NB4 (cell line): ENCODE data around the gene PLA2G4F.

ENCODE experiments used
- DNase-seq: peaks from one replicate; pipeline ENCODE4 v3.0.0; 2010; ENCODE audit warnings: low read depth
- H3K4me3 ChIP-seq: one replicate; pipeline ENCODE4 v1.5.1; 2011; ENCODE audit warnings: mild to moderate bottlenecking, low read depth, low read length, moderate library complexity
- MYC ChIP-seq: IDR thresholded peaks from 2 replicates; pipeline ENCODE4 v1.6.1; 2011; ENCODE audit warnings: low read depth, low read length
- POLR2A ChIP-seq: IDR thresholded peaks from 2 replicates; pipeline ENCODE4 v1.6.1; 2011; ENCODE audit warnings: mild to moderate bottlenecking; ENCODE audit not compliant: insufficient read length; ENCODE audit errors: extremely low read depth
- TF ChIP-seq, protein P1 (sequence below): IDR thresholded peaks from 2 replicates; pipeline ENCODE4 v1.6.1; 2011; ENCODE audit warnings: low read depth, low read length
- TF ChIP-seq, protein P2 (sequence below): IDR thresholded peaks from one replicate; pipeline ENCODE4 v1.5.1; 2012; ENCODE audit warnings: low read depth, low read length

Gene PLA2G4F

DNA sequence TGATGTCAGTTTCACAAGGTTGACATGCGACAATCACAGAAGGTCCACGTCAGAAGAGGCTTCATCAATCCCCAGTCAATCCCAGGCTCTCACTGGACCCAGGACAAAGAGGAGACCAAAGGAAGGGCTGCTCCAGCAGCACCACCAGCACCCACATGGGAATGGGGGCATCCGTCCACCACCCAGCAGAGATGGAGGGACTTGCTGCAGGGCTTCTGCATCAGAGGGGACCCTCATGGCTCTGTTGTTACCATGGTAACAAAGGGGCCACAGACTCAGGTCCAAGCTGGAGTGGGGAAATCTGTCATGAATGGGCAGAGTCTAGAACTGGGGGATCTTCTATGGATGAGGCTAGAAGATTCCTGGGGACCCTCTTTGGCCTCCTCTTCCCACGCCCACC, 13.1 kb downstream of the PLA2G4F start:
- no peak for TF ChIP-seq POLR2A
- TF ChIP-seq, protein P1, sequence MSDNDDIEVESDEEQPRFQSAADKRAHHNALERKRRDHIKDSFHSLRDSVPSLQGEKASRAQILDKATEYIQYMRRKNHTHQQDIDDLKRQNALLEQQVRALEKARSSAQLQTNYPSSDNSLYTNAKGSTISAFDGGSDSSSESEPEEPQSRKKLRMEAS, result no peak
- no peak for TF ChIP-seq MYC
- TF ChIP-seq, protein P2, sequence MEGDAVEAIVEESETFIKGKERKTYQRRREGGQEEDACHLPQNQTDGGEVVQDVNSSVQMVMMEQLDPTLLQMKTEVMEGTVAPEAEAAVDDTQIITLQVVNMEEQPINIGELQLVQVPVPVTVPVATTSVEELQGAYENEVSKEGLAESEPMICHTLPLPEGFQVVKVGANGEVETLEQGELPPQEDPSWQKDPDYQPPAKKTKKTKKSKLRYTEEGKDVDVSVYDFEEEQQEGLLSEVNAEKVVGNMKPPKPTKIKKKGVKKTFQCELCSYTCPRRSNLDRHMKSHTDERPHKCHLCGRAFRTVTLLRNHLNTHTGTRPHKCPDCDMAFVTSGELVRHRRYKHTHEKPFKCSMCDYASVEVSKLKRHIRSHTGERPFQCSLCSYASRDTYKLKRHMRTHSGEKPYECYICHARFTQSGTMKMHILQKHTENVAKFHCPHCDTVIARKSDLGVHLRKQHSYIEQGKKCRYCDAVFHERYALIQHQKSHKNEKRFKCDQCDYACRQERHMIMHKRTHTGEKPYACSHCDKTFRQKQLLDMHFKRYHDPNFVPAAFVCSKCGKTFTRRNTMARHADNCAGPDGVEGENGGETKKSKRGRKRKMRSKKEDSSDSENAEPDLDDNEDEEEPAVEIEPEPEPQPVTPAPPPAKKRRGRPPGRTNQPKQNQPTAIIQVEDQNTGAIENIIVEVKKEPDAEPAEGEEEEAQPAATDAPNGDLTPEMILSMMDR, result no peak
- DNase-seq, result no peak
- H3K4me3 ChIP-seq, result no peak overlapping the region

DNA sequence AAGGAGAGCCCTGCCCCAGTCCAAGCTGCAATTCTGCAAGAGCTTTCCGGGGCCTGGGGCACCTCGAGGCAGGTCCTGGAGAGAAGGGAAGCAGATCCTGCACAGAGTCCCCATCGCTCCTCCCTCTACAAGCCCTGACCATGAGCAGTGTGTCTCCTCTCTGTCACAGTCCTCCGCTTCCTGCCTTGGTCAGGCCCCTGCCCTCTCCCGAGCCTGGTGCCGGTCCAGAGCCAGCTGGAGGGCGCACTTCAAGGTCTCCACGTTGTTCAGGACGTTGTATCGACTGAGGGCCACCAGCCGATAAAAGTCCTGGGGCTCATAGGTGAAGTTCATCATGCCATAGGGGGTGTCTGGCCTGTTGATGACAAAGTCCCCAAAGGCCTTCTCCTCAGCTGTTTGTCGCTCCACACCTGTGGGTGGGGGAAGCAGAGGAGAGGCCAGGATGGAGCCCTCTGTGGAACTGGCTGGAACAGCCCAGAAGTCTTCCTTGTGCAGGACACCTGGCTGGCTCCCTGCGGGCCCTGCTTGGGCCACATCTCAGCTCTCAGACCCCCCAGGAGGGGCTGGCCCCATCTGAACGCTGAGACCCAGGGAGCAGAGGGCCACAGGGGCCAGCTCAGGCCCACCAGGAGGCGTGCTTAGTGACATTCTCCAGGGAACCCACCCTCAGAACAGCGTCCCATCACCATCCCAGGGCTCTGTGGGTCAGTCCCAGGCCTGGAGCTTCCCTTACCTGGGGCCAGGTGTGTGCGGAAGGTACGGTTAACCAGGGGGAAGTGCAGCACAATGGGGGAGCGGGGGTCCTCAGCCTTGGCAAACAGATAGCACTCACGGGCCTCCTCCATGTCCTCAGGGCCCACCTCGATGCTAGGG, 14.4 kb downstream of the PLA2G4F start:
- no peak overlapping the region for H3K4me3 ChIP-seq
- no peak for DNase-seq
- no peak for TF ChIP-seq MYC
- TF ChIP-seq POLR2A, result no peak
- TF ChIP-seq, protein P1, result no peak
- TF ChIP-seq, protein P2, result no peak

DNA sequence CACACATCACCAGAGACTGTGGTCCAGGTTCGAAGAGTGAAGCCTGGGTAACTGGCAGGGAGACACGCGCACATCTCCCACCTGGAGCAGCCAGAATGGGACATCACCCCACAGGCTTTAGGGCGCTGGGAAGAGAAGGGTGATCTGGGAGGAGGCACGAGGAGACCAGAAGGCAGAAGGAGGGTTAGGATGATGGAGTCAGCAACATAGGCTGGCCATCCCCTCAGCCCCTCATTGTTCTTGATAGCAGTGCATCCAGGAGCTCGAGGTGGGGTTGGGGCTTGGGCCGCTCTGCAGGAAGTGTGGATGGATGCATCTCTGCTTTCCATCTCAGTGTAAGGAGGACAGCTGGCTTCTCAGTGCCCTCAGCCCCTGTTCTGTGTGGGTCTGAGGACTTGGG, 15.2 kb downstream of the PLA2G4F start:
- TF ChIP-seq, protein P2, result no peak
- TF ChIP-seq MYC (no peak), POLR2A (no peak)
- TF ChIP-seq, protein P1, result no peak
- no peak for DNase-seq
- H3K4me3 ChIP-seq, result no peak overlapping the region

DNA sequence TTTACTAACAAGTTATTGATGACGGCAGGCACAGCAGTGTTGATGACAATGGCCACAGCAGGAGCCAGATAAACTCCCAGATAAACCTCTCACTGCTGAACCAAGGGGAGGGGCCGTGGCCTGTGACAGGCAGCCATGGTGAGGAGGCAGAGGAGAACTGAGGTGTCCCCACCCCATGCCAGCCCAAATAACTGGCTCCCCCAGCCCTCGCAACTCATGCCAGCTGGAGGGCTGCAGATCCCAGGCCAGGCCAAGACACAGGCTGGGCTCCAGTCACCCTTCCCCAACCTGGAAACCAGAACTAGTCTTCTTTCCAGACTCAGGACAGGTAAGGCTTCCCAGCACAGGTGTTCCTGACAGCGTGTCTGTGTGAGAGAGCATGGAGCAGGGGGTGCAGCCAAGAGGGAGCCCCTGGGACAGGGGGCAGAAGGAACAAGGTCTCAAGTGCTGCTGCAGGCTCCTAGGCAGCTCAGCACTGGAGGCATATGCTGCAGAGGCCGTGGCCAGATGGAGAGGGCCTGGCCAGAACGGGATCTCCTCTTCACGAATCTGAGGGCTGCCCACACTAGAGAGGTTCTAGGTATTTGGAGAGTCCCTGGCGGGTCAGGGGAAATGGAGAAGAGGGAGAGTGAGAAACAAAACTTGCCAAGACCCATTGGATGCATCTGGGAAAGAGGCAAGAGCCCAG, 15.9 kb downstream of the PLA2G4F start:
- no peak for DNase-seq
- no peak overlapping the region for H3K4me3 ChIP-seq
- TF ChIP-seq, protein P2, result no peak
- TF ChIP-seq MYC, result no peak
- TF ChIP-seq, protein P1, result no peak
- no peak for TF ChIP-seq POLR2A

DNA sequence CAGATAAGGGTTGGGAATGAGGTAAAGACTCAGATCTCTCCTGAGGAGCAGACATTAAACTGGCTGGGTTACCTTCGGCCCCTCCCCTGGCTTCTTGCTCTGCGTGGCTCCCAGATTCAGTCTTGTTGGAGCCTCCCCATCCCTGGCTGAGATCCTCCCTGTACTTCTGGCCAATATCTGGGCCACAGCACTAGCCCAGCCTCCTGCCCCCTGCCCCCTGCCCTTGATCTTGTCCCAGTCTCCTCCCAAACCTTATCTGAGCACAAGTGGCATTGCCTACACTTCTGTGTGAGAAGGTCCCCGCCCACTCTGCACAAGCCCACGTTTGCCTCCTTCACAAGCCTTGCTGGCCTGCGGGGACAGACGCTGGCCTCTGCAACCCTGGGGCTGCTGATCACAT, 16.8 kb downstream of the PLA2G4F start:
- TF ChIP-seq, protein P1, result no peak
- TF ChIP-seq, protein P2, result no peak
- no peak for TF ChIP-seq MYC
- no peak overlapping the region for H3K4me3 ChIP-seq
- DNase-seq, result no peak
